ENCODE measurements around the gene NINJ2.

Gene NINJ2

GRCh38 chr12:538731-539539 is 124.3 kb downstream of the NINJ2 start:
- DNase-seq (ENCODE audit: low spot score), result no peak
- TF ChIP-seq CTCF (IDR thresholded peaks at IDR 0.05; ENCODE audit: borderline replicate concordance, control extremely low read depth, extremely low read depth, insufficient read depth, missing control alignments), result no peak
- in situ Hi-C loops (cut with MboI; ENCODE audit: low sequenced_read_pairs, unreplicated experiment), result no loop called here

GRCh38 chr12:537772-538171 is 125.5 kb downstream of the NINJ2 start:
- no peak for DNase-seq (ENCODE audit: low spot score)
- TF ChIP-seq CTCF (IDR thresholded peaks at IDR 0.05; ENCODE audit: borderline replicate concordance, control extremely low read depth, extremely low read depth, insufficient read depth, missing control alignments), result no peak
- in situ Hi-C loops (cut with MboI; ENCODE audit: low sequenced_read_pairs, unreplicated experiment), result no loop called here

GRCh38 chr12:536751-537245 is 126.4 kb downstream of the NINJ2 start:
- DNase-seq (ENCODE audit: low spot score), result no peak
- no peak for TF ChIP-seq CTCF (IDR thresholded peaks at IDR 0.05; ENCODE audit: borderline replicate concordance, control extremely low read depth, extremely low read depth, insufficient read depth, missing control alignments)
- in situ Hi-C loops (cut with MboI; ENCODE audit: low sequenced_read_pairs, unreplicated experiment), result no loop called here

- no peak for TF ChIP-seq CTCF (IDR thresholded peaks at IDR 0.05; ENCODE audit: borderline replicate concordance, control extremely low read depth, extremely low read depth, insufficient read depth, missing control alignments)
- no peak for DNase-seq (ENCODE audit: low spot score)
- in situ Hi-C loops (cut with MboI; ENCODE audit: low sequenced_read_pairs, unreplicated experiment), result no loop called here
These were observed 127.8 kb downstream of the NINJ2 start for GRCh38 chr12:535396-535795.

- no peak for TF ChIP-seq CTCF (IDR thresholded peaks at IDR 0.05; ENCODE audit: borderline replicate concordance, control extremely low read depth, extremely low read depth, insufficient read depth, missing control alignments)
- DNase-seq (ENCODE audit: low spot score), result no peak
- in situ Hi-C loops (cut with MboI; ENCODE audit: low sequenced_read_pairs, unreplicated experiment), result no loop called here
These were observed 129.0 kb downstream of the NINJ2 start for GRCh38 chr12:534216-534615.

- TF ChIP-seq CTCF (IDR thresholded peaks at IDR 0.05; ENCODE audit: borderline replicate concordance, control extremely low read depth, extremely low read depth, insufficient read depth, missing control alignments), result no peak
- in situ Hi-C loops (cut with MboI; ENCODE audit: low sequenced_read_pairs, unreplicated experiment), result no loop called here
- DNase-seq (ENCODE audit: low spot score), result no peak
These were observed 129.5 kb downstream of the NINJ2 start for GRCh38 chr12:533718-534117.
